ENCODE measurements around the gene PRSS57. TPM values are rescaled to one million over a fixed set of nuclear protein-coding genes. Genes with fewer than 3 reads are reported as not detected.

PRSS57 gene
- total RNA-seq, 1 experiment from 2014 or later: not detected

DNA sequence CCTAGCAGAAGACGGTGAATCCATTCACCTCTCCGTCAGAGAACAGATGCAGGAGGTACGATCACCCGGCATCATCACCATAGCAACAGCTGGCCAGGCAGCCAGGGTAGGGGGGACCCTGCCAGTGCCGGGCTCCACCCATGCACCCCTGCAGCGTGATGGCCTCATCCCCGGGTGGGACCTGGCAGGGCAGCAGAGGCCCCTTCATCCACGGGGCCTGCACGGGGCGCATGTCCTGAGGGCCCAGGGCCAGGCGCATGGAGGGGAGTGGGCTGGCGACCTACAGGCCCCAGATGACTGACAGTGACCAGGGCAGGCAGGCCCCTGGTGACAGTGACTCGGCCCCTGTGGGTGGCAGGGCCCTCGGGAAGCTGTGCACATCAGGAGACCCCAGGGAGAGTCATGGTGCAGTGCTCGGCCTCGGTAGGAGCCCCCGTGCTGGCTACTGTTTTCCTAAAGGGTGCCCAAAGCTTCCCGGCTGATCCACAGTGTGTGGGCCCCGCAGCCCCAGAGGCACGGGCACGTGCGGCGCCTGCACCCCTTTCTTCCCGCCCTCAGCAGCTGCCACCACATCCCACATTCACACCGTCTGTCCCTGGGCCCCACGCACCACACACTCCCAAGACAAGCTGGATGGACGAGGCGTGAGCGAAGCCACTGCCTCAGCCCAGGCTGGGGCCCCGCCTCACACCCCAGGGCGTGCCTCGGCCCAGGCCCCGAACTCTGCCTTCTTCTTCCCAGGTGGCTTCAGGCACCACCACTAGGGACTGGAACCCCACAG lies 37.0 kb downstream of the PRSS57 start:
- Histone ChIP-seq H3K4me2 (ENCODE audit: low read depth, low read length, poor library complexity, severe bottlenecking) (no peak overlapping the region), H3K9ac (ENCODE audit: low read length) (no peak overlapping the region), H3K79me2 (ENCODE audit: low read length) (peaks cover 94% of the 10 kb centered on the region), H3K36me3 (ENCODE audit: insufficient read depth, low read length) (peaks cover 24% of the 10 kb centered on the region), H3K4me1 (ENCODE audit: low read length) (peaks cover 15% of the 10 kb centered on the region), H3K4me3 (ENCODE audit: low read length) (no peak overlapping the region), H3K27me3 (ENCODE audit: low read length) (no peaks in the 10 kb centered on the region), H3K9me2 (replicated peaks; ENCODE audit: insufficient read depth, low read length) (no peaks in the 10 kb centered on the region), H3K27ac (ENCODE audit: low read length) (no peak overlapping the region), H2AFZ (ENCODE audit: low read length) (no peak overlapping the region), H4K20me1 (ENCODE audit: insufficient read depth, low read depth, low read length) (peaks cover 84% of the 10 kb centered on the region), H3K9me3 (ENCODE audit: low read length) (no peaks in the 10 kb centered on the region)
- no peak for DNase-seq

GRCh38 chr19:657611-658010 lies 37.6 kb downstream of the PRSS57 start:
- Histone ChIP-seq H3K27me3 (ENCODE audit: low read length) (no peaks in the 10 kb centered on the region), H3K9ac (ENCODE audit: low read length) (no peak overlapping the region), H3K27ac (ENCODE audit: low read length) (no peak overlapping the region), H2AFZ (ENCODE audit: low read length) (no peak overlapping the region), H3K4me1 (ENCODE audit: low read length) (peaks cover 15% of the 10 kb centered on the region), H3K4me2 (ENCODE audit: low read depth, low read length, poor library complexity, severe bottlenecking) (no peak overlapping the region), H3K9me2 (replicated peaks; ENCODE audit: insufficient read depth, low read length) (no peaks in the 10 kb centered on the region), H3K4me3 (ENCODE audit: low read length) (no peak overlapping the region), H3K79me2 (ENCODE audit: low read length) (peaks cover 96% of the 10 kb centered on the region), H4K20me1 (ENCODE audit: insufficient read depth, low read depth, low read length) (peaks cover 85% of the 10 kb centered on the region), H3K9me3 (ENCODE audit: low read length) (no peaks in the 10 kb centered on the region), H3K36me3 (ENCODE audit: insufficient read depth, low read length) (peaks cover 24% of the 10 kb centered on the region)
- DNase-seq: no peak

DNA sequence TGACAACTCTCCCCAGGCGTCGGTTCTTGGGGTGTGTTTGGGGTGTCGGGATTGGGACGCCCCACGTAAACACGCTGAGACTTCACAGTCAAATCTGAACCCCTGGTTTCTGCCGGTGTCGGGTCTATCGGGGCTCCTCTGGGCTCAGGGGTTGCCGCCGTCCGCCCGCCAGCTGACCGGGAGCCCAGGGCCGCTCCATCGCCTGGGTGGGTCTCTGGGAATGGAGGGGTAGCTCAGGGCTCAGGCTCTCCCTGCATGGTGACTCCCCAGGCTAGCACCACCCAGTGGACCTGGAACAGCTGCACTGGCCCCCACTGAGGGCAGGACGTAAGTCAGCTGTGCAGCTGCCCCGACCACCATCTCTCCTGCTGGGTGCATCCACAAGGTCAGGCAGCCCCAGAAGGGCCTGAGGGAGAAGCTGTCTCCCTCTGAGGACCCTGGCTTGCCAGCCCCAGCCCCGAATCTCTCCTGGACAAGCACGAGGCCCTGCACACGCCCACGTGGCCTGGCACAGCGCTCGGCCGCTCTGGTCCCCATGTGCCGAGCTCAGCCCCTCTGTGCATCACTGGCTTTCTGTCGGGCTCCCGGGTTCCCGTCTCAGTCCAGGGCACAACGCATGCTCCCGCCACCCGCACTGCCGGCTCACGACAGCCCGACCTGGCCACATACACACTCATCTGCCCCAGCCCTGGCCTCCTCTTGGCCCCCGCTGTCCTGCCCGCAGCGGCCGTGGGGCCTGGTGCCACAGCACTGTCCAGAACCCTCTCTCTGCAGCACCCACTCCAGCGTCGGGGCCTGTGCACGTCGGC lies 38.3 kb downstream of the PRSS57 start:
- H3K36me3 ChIP-seq (ENCODE audit: insufficient read depth, low read length): peaks cover 23% of the 10 kb centered on the region

DNA sequence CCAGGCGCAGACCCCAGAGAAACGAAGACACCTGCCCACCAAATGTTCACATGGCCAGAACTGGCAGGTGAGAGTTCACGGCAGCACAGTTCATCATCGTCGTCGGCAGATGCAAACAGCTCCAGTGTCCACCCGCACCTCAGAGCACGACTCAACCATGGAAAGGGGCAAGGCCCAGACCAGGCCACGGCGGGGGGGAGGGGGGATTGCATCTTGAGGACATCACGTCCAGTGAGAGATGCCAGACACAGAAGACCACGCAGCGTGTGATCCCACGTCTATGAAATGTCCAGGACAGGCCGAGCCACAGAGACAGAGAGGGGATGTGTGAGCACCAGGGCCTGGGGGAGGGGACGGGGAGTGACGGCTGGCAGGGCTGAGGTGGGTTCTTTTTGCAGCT lies 39.6 kb downstream of the PRSS57 start:
- H3K9me2 ChIP-seq (replicated peaks; ENCODE audit: insufficient read depth, low read length): no peaks in the 10 kb centered on the region
- H3K79me2 ChIP-seq (ENCODE audit: low read length): peaks cover 85% of the 10 kb centered on the region
- no peaks in the 10 kb centered on the region for H3K9me3 ChIP-seq (ENCODE audit: low read length)
- no peak overlapping the region for H3K9ac ChIP-seq (ENCODE audit: low read length)
- peaks cover 20% of the 10 kb centered on the region for H3K36me3 ChIP-seq (ENCODE audit: insufficient read depth, low read length)
- no peak overlapping the region for H2AFZ ChIP-seq (ENCODE audit: low read length)
- no peak overlapping the region for H3K4me2 ChIP-seq (ENCODE audit: low read depth, low read length, poor library complexity, severe bottlenecking)
- H4K20me1 ChIP-seq (ENCODE audit: insufficient read depth, low read depth, low read length): peaks cover 69% of the 10 kb centered on the region
- H3K27ac ChIP-seq (ENCODE audit: low read length): no peak overlapping the region
- H3K4me1 ChIP-seq (ENCODE audit: low read length): peaks cover 6% of the 10 kb centered on the region
- DNase-seq: no peak
- H3K27me3 ChIP-seq (ENCODE audit: low read length): no peaks in the 10 kb centered on the region
- no peak overlapping the region for H3K4me3 ChIP-seq (ENCODE audit: low read length)

More for the DNA sequence above, 38.3 kb downstream of the PRSS57 start:
- H3K27ac ChIP-seq (ENCODE audit: low read length): no peak overlapping the region
- H3K79me2 ChIP-seq (ENCODE audit: low read length): peaks cover 94% of the 10 kb centered on the region
- no peak overlapping the region for H3K4me2 ChIP-seq (ENCODE audit: low read depth, low read length, poor library complexity, severe bottlenecking)
- no peak overlapping the region for H3K9ac ChIP-seq (ENCODE audit: low read length)
- no peaks in the 10 kb centered on the region for H3K9me2 ChIP-seq (replicated peaks; ENCODE audit: insufficient read depth, low read length)
- no peaks in the 10 kb centered on the region for H3K9me3 ChIP-seq (ENCODE audit: low read length)
- H3K4me3 ChIP-seq (ENCODE audit: low read length): no peak overlapping the region
- H2AFZ ChIP-seq (ENCODE audit: low read length): no peak overlapping the region
- no peak for DNase-seq
- H4K20me1 ChIP-seq (ENCODE audit: insufficient read depth, low read depth, low read length): peaks cover 81% of the 10 kb centered on the region
- H3K27me3 ChIP-seq (ENCODE audit: low read length): no peaks in the 10 kb centered on the region
- peaks cover 15% of the 10 kb centered on the region for H3K4me1 ChIP-seq (ENCODE audit: low read length)

GRCh38 chr19:653425-653824 lies 41.8 kb downstream of the PRSS57 start:
- Histone ChIP-seq H3K4me3 (ENCODE audit: low read length) (no peak overlapping the region), H4K20me1 (ENCODE audit: insufficient read depth, low read depth, low read length) (peaks cover 51% of the 10 kb centered on the region), H3K27me3 (ENCODE audit: low read length) (no peaks in the 10 kb centered on the region), H3K79me2 (ENCODE audit: low read length) (peaks cover 62% of the 10 kb centered on the region), H3K36me3 (ENCODE audit: insufficient read depth, low read length) (peaks cover 16% of the 10 kb centered on the region), H3K27ac (ENCODE audit: low read length) (no peak overlapping the region), H3K9me3 (ENCODE audit: low read length) (no peaks in the 10 kb centered on the region), H3K9ac (ENCODE audit: low read length) (no peak overlapping the region), H2AFZ (ENCODE audit: low read length) (no peak overlapping the region), H3K4me2 (ENCODE audit: low read depth, low read length, poor library complexity, severe bottlenecking) (no peak overlapping the region), H3K4me1 (ENCODE audit: low read length) (no peaks in the 10 kb centered on the region), H3K9me2 (replicated peaks; ENCODE audit: insufficient read depth, low read length) (no peaks in the 10 kb centered on the region)
- no peak for DNase-seq

DNA sequence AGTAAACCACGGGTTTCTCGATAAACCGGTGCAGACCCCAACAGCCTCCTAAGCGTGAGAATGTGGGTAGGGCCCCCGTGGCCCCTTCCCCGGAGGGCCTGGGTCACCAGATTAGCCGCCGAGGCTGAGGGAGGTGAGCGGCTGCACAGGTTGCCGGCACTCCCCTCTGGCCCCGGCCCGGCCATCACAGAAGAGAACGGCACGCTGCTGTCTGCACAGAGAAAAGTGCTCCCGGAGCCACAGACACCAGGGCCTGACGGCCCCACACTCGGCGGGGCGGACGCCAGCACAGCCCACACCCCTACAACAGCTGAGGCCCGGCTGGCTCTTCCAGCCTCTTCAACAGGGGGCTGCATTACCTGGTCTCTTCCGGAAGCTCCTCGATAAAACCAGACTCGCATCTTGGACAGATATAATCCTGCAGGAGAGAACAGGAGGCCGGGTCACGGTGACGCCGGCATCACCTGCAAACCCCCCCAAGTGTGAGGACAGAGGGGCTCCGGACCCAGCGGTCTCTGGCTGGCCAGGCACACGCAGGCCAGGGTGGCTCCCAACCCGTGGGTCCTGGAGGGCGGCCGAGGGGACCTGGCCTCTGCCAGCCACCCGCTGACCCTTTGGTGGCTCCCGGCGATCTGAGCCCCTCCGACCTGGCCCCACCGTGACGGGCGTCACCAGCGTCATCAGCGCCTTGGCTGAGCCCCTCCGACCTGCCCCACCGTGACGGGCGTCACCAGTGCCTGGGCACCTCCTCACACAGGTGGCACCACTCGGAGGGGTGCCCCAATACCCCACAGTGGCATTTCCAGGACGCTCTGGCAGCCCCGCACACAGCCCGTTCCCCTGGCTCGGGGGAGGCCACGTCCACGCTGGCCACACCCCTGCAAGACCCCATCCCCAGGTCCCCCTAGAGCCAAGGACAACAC lies 42.5 kb downstream of the PRSS57 start:
- H3K79me2 ChIP-seq (ENCODE audit: low read length): peaks cover 55% of the 10 kb centered on the region

DNA sequence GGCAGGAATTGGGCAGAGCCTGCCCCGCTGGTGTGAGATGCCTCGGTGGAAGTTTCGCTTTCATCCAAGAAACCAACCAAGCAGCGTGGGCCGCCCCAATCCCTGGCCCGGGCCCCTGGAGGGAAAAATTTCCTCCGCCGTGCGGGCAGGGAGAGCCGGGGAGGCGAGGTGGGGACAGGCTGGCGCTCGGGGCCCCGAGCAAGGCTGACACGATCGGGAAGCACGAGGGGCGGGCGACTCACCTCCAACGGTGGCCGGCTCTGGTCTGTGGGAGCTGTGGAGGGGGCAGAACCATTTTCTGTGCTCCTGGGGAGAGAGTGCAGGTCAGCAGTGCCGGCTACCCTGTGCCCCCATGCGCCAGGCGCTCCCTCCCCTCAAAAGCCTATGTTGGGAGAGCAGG lies 43.3 kb downstream of the PRSS57 start:
- Histone ChIP-seq H3K79me2 (ENCODE audit: low read length) (peaks cover 48% of the 10 kb centered on the region), H3K27me3 (ENCODE audit: low read length) (no peaks in the 10 kb centered on the region), H2AFZ (ENCODE audit: low read length) (no peak overlapping the region), H3K9ac (ENCODE audit: low read length) (no peak overlapping the region), H3K27ac (ENCODE audit: low read length) (no peak overlapping the region), H3K9me3 (ENCODE audit: low read length) (no peaks in the 10 kb centered on the region), H3K4me1 (ENCODE audit: low read length) (no peaks in the 10 kb centered on the region), H3K4me2 (ENCODE audit: low read depth, low read length, poor library complexity, severe bottlenecking) (no peak overlapping the region), H3K4me3 (ENCODE audit: low read length) (no peak overlapping the region), H3K36me3 (ENCODE audit: insufficient read depth, low read length) (peaks cover 16% of the 10 kb centered on the region), H4K20me1 (ENCODE audit: insufficient read depth, low read depth, low read length) (peaks cover 38% of the 10 kb centered on the region), H3K9me2 (replicated peaks; ENCODE audit: insufficient read depth, low read length) (no peaks in the 10 kb centered on the region)
- DNase-seq: no peak

More for the DNA sequence above, 42.5 kb downstream of the PRSS57 start:
- H3K4me1 ChIP-seq (ENCODE audit: low read length): no peaks in the 10 kb centered on the region
- no peak overlapping the region for H3K27ac ChIP-seq (ENCODE audit: low read length)
- no peak for DNase-seq
- H3K9me3 ChIP-seq (ENCODE audit: low read length): no peaks in the 10 kb centered on the region
- H3K4me3 ChIP-seq (ENCODE audit: low read length): no peak overlapping the region
- H3K4me2 ChIP-seq (ENCODE audit: low read depth, low read length, poor library complexity, severe bottlenecking): no peak overlapping the region
- no peak overlapping the region for H3K9ac ChIP-seq (ENCODE audit: low read length)
- peaks cover 45% of the 10 kb centered on the region for H4K20me1 ChIP-seq (ENCODE audit: insufficient read depth, low read depth, low read length)
- H3K36me3 ChIP-seq (ENCODE audit: insufficient read depth, low read length): peaks cover 16% of the 10 kb centered on the region
- no peaks in the 10 kb centered on the region for H3K27me3 ChIP-seq (ENCODE audit: low read length)
- H2AFZ ChIP-seq (ENCODE audit: low read length): no peak overlapping the region
- H3K9me2 ChIP-seq (replicated peaks; ENCODE audit: insufficient read depth, low read length): no peaks in the 10 kb centered on the region
